WTC11 (cell line): ENCODE measurements around the gene KCNV2. TPM values are rescaled to one million over a fixed set of nuclear protein-coding genes. Genes with fewer than 3 reads are reported as not detected.

Source experiments
- ATAC-seq: fragments of 200-7000 bp; cut with Tn5 transposase; 2 replicates; pipeline ENCODE4 v1.10.0; 2021; ENCODE audit warnings: mild to moderate bottlenecking, moderate library complexity
- CTCF ChIA-PET: fragments of 300-600 bp; sonication (Branson Sonifier 250); formaldehyde crosslinking; loops from one replicate; lab custom pipeline; 2021; ENCODE audit warnings: antibody characterized with exemption; lab: Charles Lee
- POLR2A ChIA-PET: fragments of 350-600 bp; sonication (Branson Sonifier 250); formaldehyde crosslinking; loops from one replicate; lab custom pipeline; 2021; ENCODE audit warnings: antibody characterized with exemption; lab: Charles Lee
- DNase-seq: peaks from one replicate; pipeline ENCODE4 v3.0.0; 2021; ENCODE audit warnings: low spot score
- H3K27ac Mint-ChIP-seq: 2 replicates; pipeline ENCODE4 v1.8.0; 2021; ENCODE audit warnings: mixed read lengths
- H3K27me3 Mint-ChIP-seq: 2 replicates; pipeline ENCODE4 v1.8.0; 2021; ENCODE audit warnings: low read depth, mild to moderate bottlenecking, moderate library complexity, mixed read lengths
- H3K36me3 Mint-ChIP-seq: 2 replicates; pipeline ENCODE4 v1.8.0; 2021; ENCODE audit warnings: mixed read lengths
- H3K4me1 Mint-ChIP-seq: 2 replicates; pipeline ENCODE4 v1.8.0; 2022; ENCODE audit warnings: mixed read lengths
- H3K4me3 Mint-ChIP-seq: 2 replicates; pipeline ENCODE4 v1.8.0; 2021; ENCODE audit warnings: mild to moderate bottlenecking, moderate library complexity, mixed read lengths
- H3K9me3 Mint-ChIP-seq: 2 replicates; pipeline ENCODE4 v1.8.0; 2021; ENCODE audit warnings: mixed read lengths
- CDX4 ChIP-seq: fragments of 250-450 bp; sonication (Bioruptor Pico); IDR thresholded peaks from 2 replicates; pipeline ENCODE4 v1.9.0; 2021; ENCODE audit warnings: moderate library complexity, mild to moderate bottlenecking, inconsistent platforms, borderline replicate concordance
- CREB1 ChIP-seq: sonication (generic); formaldehyde crosslinking; IDR thresholded peaks from 2 replicates; pipeline ENCODE4 v1.8.0; 2023; ENCODE audit warnings: mild to moderate bottlenecking, missing genetic modification reagents
- ESRRA ChIP-seq: sonication (generic); formaldehyde crosslinking; IDR thresholded peaks from 2 replicates; pipeline ENCODE4 v1.8.1; 2022; ENCODE audit warnings: mild to moderate bottlenecking, missing genetic modification reagents, borderline replicate concordance
- GRHL2 ChIP-seq: fragments of 250-450 bp; sonication (Bioruptor Pico); IDR thresholded peaks from 2 replicates; pipeline ENCODE4 v1.8.0; 2022; ENCODE audit warnings: mild to moderate bottlenecking, moderate library complexity; ENCODE audit not compliant: insufficient replicate concordance, severe bottlenecking
- NR1H2 ChIP-seq: sonication (generic); formaldehyde crosslinking; IDR thresholded peaks from 2 replicates; pipeline ENCODE4 v1.9.0; 2021; ENCODE audit warnings: mild to moderate bottlenecking, moderate library complexity, missing genetic modification reagents
- PRDM15 ChIP-seq: sonication (generic); formaldehyde crosslinking; IDR thresholded peaks from 2 replicates; pipeline ENCODE4 v1.8.0; 2022; ENCODE audit warnings: missing genetic modification reagents
- total RNA-seq: library from RNA; stranded (reverse); gene quantifications from 3 replicates; pipeline ENCODE4 v1.2.3, GENCODE V29; 2021
- TF ChIP-seq, protein P1 (sequence below): fragments of 250-450 bp; sonication (Bioruptor Pico); IDR thresholded peaks from 2 replicates; pipeline ENCODE4 v1.9.0; 2021; ENCODE audit warnings: mild to moderate bottlenecking, borderline replicate concordance
- TF ChIP-seq, protein P2 (sequence below): sonication (generic); formaldehyde crosslinking; IDR thresholded peaks from 2 replicates; pipeline ENCODE4 v1.8.0; 2023; ENCODE audit warnings: missing genetic modification reagents, mild to moderate bottlenecking, borderline replicate concordance
- TF ChIP-seq, protein P3 (sequence below): sonication (generic); formaldehyde crosslinking; IDR thresholded peaks from 2 replicates; pipeline ENCODE4 v1.8.0; 2023; ENCODE audit warnings: mild to moderate bottlenecking, missing genetic modification reagents

Gene KCNV2
- total RNA-seq, 1 experiment from 2014 or later = not detected

- ATAC-seq (no peak), DNase-seq (no peak)
- TF ChIP-seq CDX4 (CRISPR knock-in tag) (no peak), PRDM15 (CRISPR knock-in tag) (no peak), CREB1 (no peak), ESRRA (CRISPR knock-in tag) (no peak), NR1H2 (CRISPR knock-in tag) (no peak), GRHL2 (CRISPR knock-in tag) (no peak)
- TF ChIP-seq, protein P1, sequence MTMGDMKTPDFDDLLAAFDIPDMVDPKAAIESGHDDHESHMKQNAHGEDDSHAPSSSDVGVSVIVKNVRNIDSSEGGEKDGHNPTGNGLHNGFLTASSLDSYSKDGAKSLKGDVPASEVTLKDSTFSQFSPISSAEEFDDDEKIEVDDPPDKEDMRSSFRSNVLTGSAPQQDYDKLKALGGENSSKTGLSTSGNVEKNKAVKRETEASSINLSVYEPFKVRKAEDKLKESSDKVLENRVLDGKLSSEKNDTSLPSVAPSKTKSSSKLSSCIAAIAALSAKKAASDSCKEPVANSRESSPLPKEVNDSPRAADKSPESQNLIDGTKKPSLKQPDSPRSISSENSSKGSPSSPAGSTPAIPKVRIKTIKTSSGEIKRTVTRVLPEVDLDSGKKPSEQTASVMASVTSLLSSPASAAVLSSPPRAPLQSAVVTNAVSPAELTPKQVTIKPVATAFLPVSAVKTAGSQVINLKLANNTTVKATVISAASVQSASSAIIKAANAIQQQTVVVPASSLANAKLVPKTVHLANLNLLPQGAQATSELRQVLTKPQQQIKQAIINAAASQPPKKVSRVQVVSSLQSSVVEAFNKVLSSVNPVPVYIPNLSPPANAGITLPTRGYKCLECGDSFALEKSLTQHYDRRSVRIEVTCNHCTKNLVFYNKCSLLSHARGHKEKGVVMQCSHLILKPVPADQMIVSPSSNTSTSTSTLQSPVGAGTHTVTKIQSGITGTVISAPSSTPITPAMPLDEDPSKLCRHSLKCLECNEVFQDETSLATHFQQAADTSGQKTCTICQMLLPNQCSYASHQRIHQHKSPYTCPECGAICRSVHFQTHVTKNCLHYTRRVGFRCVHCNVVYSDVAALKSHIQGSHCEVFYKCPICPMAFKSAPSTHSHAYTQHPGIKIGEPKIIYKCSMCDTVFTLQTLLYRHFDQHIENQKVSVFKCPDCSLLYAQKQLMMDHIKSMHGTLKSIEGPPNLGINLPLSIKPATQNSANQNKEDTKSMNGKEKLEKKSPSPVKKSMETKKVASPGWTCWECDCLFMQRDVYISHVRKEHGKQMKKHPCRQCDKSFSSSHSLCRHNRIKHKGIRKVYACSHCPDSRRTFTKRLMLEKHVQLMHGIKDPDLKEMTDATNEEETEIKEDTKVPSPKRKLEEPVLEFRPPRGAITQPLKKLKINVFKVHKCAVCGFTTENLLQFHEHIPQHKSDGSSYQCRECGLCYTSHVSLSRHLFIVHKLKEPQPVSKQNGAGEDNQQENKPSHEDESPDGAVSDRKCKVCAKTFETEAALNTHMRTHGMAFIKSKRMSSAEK (CRISPR knock-in tag) = no peak
- TF ChIP-seq, protein P2, sequence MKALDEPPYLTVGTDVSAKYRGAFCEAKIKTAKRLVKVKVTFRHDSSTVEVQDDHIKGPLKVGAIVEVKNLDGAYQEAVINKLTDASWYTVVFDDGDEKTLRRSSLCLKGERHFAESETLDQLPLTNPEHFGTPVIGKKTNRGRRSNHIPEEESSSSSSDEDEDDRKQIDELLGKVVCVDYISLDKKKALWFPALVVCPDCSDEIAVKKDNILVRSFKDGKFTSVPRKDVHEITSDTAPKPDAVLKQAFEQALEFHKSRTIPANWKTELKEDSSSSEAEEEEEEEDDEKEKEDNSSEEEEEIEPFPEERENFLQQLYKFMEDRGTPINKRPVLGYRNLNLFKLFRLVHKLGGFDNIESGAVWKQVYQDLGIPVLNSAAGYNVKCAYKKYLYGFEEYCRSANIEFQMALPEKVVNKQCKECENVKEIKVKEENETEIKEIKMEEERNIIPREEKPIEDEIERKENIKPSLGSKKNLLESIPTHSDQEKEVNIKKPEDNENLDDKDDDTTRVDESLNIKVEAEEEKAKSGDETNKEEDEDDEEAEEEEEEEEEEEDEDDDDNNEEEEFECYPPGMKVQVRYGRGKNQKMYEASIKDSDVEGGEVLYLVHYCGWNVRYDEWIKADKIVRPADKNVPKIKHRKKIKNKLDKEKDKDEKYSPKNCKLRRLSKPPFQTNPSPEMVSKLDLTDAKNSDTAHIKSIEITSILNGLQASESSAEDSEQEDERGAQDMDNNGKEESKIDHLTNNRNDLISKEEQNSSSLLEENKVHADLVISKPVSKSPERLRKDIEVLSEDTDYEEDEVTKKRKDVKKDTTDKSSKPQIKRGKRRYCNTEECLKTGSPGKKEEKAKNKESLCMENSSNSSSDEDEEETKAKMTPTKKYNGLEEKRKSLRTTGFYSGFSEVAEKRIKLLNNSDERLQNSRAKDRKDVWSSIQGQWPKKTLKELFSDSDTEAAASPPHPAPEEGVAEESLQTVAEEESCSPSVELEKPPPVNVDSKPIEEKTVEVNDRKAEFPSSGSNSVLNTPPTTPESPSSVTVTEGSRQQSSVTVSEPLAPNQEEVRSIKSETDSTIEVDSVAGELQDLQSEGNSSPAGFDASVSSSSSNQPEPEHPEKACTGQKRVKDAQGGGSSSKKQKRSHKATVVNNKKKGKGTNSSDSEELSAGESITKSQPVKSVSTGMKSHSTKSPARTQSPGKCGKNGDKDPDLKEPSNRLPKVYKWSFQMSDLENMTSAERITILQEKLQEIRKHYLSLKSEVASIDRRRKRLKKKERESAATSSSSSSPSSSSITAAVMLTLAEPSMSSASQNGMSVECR (CRISPR knock-in tag) = no peak
- TF ChIP-seq, protein P3, sequence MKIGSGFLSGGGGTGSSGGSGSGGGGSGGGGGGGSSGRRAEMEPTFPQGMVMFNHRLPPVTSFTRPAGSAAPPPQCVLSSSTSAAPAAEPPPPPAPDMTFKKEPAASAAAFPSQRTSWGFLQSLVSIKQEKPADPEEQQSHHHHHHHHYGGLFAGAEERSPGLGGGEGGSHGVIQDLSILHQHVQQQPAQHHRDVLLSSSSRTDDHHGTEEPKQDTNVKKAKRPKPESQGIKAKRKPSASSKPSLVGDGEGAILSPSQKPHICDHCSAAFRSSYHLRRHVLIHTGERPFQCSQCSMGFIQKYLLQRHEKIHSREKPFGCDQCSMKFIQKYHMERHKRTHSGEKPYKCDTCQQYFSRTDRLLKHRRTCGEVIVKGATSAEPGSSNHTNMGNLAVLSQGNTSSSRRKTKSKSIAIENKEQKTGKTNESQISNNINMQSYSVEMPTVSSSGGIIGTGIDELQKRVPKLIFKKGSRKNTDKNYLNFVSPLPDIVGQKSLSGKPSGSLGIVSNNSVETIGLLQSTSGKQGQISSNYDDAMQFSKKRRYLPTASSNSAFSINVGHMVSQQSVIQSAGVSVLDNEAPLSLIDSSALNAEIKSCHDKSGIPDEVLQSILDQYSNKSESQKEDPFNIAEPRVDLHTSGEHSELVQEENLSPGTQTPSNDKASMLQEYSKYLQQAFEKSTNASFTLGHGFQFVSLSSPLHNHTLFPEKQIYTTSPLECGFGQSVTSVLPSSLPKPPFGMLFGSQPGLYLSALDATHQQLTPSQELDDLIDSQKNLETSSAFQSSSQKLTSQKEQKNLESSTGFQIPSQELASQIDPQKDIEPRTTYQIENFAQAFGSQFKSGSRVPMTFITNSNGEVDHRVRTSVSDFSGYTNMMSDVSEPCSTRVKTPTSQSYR (CRISPR knock-in tag) = no peak
- H3K36me3 Mint-ChIP-seq = peaks cover 20% of the 10 kb centered on the region
- H3K4me1 Mint-ChIP-seq = peaks cover 53% of the 10 kb centered on the region
- POLR2A ChIA-PET = no interaction called here
- CTCF ChIA-PET = no interaction called here
- H3K4me3 Mint-ChIP-seq = no peak overlapping the region
- H3K27ac Mint-ChIP-seq = no peak overlapping the region
- no peaks in the 10 kb centered on the region for H3K9me3 Mint-ChIP-seq
- no peaks in the 10 kb centered on the region for H3K27me3 Mint-ChIP-seq
Observed at GRCh38 chr9:2758162-2758897, 41.0 kb downstream of the KCNV2 start.
